ENCODE data around the gene CEP44. TPM values are rescaled to one million over a fixed set of nuclear protein-coding genes. Genes with fewer than 3 reads are reported as not detected.
A peak's percentile ranks its signal among the peaks of the same experiment; 100 is the strongest.

CEP44 gene
- total and polyA plus RNA-seq, 2 of the 4 experiments (the other 2 are of a cell fraction), result 3.5 to 9.5 TPM

- CTCF ChIA-PET, result interaction anchor here (0.5 kb wide), 1 partner anchor 9 kb away, joined by 5 read pairs; no protein-coding TSS in a partner anchor
- Histone ChIP-seq H3K4me3 (ENCODE audit: insufficient read depth, low read depth, low read length) (no peak overlapping the region), H3K9me3 (ENCODE audit: control insufficient read depth, insufficient read depth, low read length) (no peaks in the 10 kb centered on the region), H2AK5ac (ENCODE audit: low read depth, low read length) (no peak overlapping the region), H3K56ac (ENCODE audit: extremely low read depth, insufficient read depth, low read length) (no peak overlapping the region), H2BK20ac (ENCODE audit: low read depth, low read length) (no peak overlapping the region), H3K27ac (ENCODE audit: insufficient read depth, low read length) (no peak overlapping the region), H3K18ac (ENCODE audit: low read depth, low read length) (no peak overlapping the region), H2BK120ac (ENCODE audit: low read depth, low read length) (no peak overlapping the region), H3K79me1 (ENCODE audit: low read depth in 1 of 2, low read length in 2 of 2) (no peaks in the 10 kb centered on the region), H4K91ac (ENCODE audit: insufficient read depth, low read depth, low read length) (no peak overlapping the region), H2AFZ (replicated peaks; ENCODE audit: low read length, poor library complexity) (no peak overlapping the region), H3K4me1 (ENCODE audit: control insufficient read depth, insufficient read depth, low read length) (no peaks in the 10 kb centered on the region), H2AK9ac (replicated peaks; ENCODE audit: low read depth, low read length, poor library complexity) (no peak overlapping the region), H3K27me3 (ENCODE audit: control insufficient read depth, insufficient read depth, low read length) (no peaks in the 10 kb centered on the region), H3K36me3 (ENCODE audit: control insufficient read depth, insufficient read depth, low read length) (no peaks in the 10 kb centered on the region), H3K23ac (ENCODE audit: low read depth, low read length) (no peak overlapping the region), H4K8ac (ENCODE audit: low read depth in 2 of 2, low read length in 2 of 2) (no peak overlapping the region), H2BK15ac (ENCODE audit: low read depth, low read length) (no peak overlapping the region), H3K14ac (replicated peaks; ENCODE audit: low read depth, low read length) (no peak overlapping the region), H3K9ac (ENCODE audit: low read depth, low read length) (no peak overlapping the region), H3K9me1 (ENCODE audit: insufficient read depth, low read length) (no peaks in the 10 kb centered on the region), H4K5ac (ENCODE audit: low read depth, low read length) (no peak overlapping the region), H4K20me1 (ENCODE audit: insufficient read depth, low read length) (no peaks in the 10 kb centered on the region), H2BK5ac (ENCODE audit: low read depth, low read length, poor library complexity, severe bottlenecking) (no peak overlapping the region), H3K4me2 (ENCODE audit: low read depth, low read length) (no peak overlapping the region), H3K4ac (ENCODE audit: low read depth, low read length) (no peak overlapping the region)
- no CpG with 5 or more reads among the region's 1 CpG for WGBS, 2 experiments (ENCODE audit: extremely low coverage in 2 of 2, insufficient read length in 1 of 2)
- intact Hi-C loops (cut with micrococcal nuclease) (no loop called here), dilution Hi-C loops (cut with HindIII; ENCODE audit: low sequenced_read_pairs, unreplicated experiment) (no loop called here), in situ Hi-C loops (cut with MboI; ENCODE audit: low sequenced_read_pairs) (loop anchor here (25.0 kb wide), 1 partner anchor 812 kb away; no protein-coding TSS in a partner anchor)
- DNase-seq, result peak; percentile 15
- no peak for ATAC-seq (ENCODE audit: low read depth)
- no peak for TF ChIP-seq MAFK (IDR thresholded peaks at IDR 0.05; ENCODE audit: low read depth, low read length)
- no peak for TF ChIP-seq CHD1 (IDR thresholded peaks at IDR 0.05; ENCODE audit: low read depth, low read length)
- no TSS peak for BruUV-seq (replicated peaks)
- POLR2A ChIA-PET (ENCODE audit: unreplicated experiment), result no interaction called here
Observed at GRCh38 chr4:174324236-174324635, 40.5 kb downstream of the CEP44 start.
